Cardiac septum (tissue), 1 donor: ENCODE measurements around the gene PLAGL2. TPM values are rescaled to one million over a fixed set of nuclear protein-coding genes. Genes with fewer than 3 reads are reported as not detected.
"Not testable (repeated sequence)": the region's sequence is repeated elsewhere in the genome, so short reads cannot be mapped to it uniquely, and the experiment has no call there.

Source experiments
- DNase-seq: peaks from one replicate; pipeline ENCODE4 v3.0.0-alpha.2; 2020; ENCODE audit warnings: low spot score
- intact Hi-C: fragments of 100-400 bp; cut with DNase I; formaldehyde crosslinking; loops from one replicate; pipeline ENCODE4 v1.14.0; 2022
- long read RNA-seq: library from polyadenylated mRNA; unstranded; transcript quantifications from one replicate; pipeline ENCODE4 v2.0.0, GENCODE V29; 2021
- total RNA-seq: library from RNA; stranded (reverse); fragmentation: NEBNext Ultra II Directional; extraction: Animal tissue kit (Norgen Biotek cat#: 25700); gene quantifications from one replicate; pipeline ENCODE4 v1.2.1, GENCODE V29; 2021
- donor health status: DM: no; HTN: no; CAD: no.

The PLAGL2 gene
- 8.5 TPM for total RNA-seq
- long read RNA-seq, full-length matches to known transcripts = 1 of 4 reads
- long read RNA-seq, partial matches to known transcripts = 0 of 4 reads
- long read RNA-seq, other reads (novel, unspliced or antisense) = 3 of 4 reads

DNA sequence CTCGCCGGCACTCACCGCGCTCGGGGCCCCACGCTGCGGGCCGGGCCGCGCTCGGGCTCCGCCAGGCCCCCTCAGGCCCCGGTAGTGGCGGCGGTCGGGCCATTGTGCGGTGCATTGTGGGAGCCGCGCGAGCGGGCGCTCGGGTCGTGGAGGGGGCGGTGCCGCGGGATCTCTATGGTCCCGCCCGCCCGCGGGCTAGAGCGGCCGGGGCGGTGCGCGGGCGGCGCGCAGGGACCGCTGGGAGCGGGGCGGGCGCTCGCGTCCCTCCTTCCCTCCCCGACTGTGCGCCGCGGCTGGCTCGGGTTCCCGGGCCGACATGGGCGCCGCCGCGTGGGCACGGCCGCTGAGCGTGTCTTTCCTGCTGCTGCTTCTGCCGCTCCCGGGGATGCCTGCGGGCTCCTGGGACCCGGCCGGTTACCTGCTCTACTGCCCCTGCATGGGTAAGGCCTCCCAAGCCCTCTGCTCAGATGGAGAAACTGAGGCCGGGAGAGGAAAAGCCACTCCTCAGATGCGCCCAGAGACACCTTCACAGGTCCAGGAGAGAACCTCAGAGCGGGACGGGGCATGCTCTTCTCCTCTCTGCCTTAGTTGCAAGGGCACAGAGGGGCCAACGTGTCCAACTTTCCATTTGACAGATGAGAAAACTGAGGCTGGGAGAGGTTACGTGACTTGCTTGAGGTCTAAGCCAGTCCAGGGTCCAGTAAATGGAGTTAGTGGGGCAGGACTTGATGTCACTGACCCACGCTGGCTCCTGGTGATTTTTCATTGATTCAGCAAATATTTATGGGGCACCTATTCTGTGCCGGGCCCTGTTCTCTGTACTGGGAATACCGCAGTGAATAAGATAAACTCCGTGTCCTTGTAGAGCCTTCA lies at the start of gene PLAGL2, which contains the start of gene POFUT1:
TSS of gene PLAGL2 (minus strand) at position 118 of the 873 bp plus-strand sequence. CDS start 5,565 bp downstream, outside the sequence.
TSS of gene POFUT1 (plus strand) at position 255 of the 873 bp plus-strand sequence. CDS start at position 317, 62 bp downstream.
- DNase-seq = peak; percentile 96
- intact Hi-C loops = loop anchor here (2.0 to 5.0 kb wide), 4 partner anchors 69 to 269 kb away; partner anchors contain the start of genes ASXL1, KIF3B and TM9SF4

DNA sequence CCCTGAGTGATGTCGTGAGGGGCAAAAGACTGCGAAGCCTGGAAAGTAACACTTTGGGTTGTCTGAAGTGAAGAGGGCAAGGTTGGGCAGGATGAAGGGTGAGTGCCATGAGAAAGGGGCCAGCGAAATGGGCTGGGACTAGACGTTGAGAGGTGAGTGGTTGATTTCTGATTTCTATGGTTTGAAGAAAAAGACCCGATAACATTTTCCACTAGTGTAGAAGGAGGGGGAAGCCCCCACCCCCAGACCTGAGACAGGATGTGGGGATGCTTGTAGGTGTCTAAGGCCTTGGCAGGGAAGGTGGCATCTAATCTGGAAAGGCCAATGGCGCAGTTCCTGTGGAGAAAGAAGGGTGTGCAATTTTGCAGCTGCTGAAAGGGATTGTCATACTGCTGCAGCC lies 44.6 kb upstream of the PLAGL2 start:
- intact Hi-C loops = no loop called here
- DNase-seq = no peak

DNA sequence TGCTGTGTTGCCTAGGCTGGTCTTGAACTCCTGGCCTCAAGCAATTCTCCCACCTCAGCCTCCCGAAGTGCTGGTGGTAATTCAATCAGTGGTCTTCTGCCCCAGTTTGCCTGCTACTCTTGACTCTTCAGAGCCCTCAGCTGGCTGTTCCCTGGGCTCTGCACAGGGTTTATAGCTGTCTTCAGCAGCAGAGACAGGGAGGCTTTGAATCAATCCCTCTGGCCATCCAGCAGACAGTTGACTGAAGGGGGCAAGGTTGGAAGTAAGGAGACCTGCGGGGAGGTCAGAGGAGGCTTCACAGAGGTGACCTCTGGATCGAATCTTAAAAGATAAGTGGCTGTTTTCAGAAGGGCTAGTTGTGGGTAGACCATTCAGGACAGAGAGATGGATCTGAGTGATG lies 43.9 kb upstream of the PLAGL2 start:
- intact Hi-C loops = no loop called here

DNA sequence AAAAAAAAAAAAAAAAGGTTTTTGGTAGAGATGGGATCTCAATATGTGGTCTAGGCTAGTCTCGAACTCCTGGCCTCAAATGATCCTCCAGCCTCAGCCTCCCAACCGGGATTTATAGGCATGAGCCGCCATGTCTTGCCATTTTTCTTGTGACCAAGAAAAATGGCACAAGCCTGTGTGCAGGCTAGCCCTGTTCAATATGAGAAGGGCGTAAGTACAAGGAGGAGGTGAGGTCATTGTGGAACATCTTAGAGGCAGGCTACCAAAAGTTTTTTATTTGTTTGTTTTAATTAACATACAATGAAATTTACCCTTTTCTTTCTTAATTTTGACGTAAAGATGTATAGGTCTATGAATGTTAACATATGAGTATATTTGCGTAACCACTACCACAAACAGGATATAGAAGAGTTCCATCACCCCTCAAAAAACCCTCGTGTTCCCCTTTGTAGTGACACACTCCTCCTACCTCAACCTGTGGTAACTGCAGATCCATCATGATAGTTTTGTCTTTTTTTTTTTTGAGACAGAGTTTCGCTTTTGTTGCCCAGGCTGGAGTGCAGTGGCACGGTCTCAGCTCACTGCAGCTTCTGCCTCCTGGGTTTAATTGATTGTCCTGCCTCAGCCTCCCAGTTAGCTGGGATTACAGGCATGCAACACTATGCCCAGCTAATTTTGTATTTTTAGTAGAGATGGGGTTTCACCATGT lies 41.6 kb upstream of the PLAGL2 start:
- DNase-seq = no peak
- intact Hi-C loops = no loop called here

More for the DNA sequence above, 43.9 kb upstream of the PLAGL2 start:
- DNase-seq = no peak

DNA sequence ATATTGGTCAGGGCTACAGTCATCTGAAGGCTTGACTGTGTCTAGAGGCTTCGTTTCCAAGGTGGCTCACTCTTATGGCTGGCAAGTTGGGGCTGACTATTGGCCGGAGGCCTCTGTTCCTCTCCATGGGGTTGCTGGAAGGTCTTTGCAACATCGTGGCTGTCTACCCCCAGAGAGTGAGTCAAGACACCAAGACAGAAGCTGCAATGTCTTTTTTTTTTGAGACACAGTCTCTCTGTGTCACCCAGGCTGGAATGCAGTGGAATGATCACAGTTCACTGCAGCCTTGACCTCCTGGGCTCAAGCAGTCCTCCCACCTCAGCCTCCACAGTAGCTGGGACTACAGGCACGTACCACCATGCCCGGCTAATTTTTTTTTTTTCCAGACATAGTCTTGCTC lies 40.5 kb upstream of the PLAGL2 start:
- DNase-seq = no peak
- intact Hi-C loops = no loop called here

GRCh38 chr20:32246208-32246607 lies 38.7 kb upstream of the PLAGL2 start:
- DNase-seq, intact Hi-C loops: not testable (repeated sequence)

DNA sequence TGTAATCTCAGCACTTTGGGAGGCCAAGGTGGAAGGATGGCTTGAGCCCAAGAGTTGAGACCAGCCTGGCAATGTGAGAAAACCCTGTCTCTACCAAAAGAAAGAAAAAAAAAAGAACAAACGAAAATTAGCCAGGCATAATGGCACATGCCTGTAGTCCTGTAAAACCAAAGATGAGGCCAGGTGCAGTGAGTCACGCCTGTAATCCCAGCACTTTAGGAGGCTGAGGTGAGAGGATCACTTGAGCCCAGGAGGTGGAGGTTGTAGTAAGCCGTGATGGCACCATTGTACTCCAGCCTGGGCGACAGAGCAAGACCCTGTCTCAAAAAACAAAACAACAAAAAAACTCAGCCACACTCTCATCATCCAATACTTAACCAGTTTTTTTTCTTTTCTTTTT lies 37.4 kb upstream of the PLAGL2 start:
- intact Hi-C loops = no loop called here
- no peak for DNase-seq

DNA sequence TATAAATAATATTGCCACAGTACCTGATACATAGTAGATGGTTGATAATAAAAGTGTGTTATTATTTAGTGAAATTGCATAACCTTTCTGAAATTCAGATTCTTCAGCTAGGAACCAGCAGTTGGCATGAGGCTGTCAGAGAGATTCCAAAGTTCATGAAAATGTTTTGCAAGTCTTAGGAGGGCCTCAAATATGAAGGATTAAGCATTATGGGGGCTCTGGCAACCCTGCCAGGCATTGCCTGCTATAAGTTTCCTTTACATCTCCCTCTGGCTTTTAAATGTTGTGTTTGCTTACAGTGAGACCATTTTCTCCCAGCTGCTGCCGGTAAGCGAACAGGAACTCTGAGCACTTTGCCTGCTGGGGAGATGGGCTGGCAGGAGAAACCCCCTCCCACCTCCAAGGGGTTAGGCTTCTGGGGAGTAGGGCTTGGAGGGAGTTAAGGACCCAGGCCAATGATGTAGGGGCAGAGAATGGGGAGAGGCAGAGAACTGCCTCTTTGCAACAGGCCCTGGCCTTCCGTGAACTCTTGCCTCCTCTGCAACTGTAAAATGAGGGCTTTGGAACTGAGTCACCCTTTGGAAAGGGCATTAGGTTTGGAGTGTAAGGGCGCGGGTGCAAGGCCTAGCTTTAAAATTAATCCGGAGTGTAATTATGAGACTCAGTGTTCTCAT lies 36.7 kb upstream of the PLAGL2 start:
- intact Hi-C loops = no loop called here

DNA sequence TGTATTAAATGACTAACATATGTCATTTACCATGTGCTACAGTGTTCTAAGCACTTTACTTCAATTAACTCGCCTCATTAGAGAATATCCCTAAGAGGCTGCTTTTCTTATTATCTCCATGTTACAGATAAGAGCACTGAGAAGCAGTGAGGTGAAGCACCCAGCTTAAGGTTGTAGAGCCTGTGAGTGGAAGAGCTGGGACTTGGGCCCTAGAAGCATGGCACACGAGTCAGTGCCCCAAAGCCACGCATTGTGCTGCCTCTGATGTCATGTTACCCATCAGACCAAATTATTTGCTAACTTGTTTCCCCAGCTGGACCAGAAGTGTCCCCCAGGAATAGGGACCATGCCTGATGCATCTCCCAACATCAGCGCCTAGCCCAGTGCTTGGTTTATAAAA lies 34.3 kb upstream of the PLAGL2 start:
- intact Hi-C loops = no loop called here
- DNase-seq = no peak

More for the DNA sequence above, 36.7 kb upstream of the PLAGL2 start:
- DNase-seq = no peak

- no peak for DNase-seq
- intact Hi-C loops = no loop called here
These were observed 32.7 kb upstream of the PLAGL2 start for GRCh38 chr20:32240205-32240604.

GRCh38 chr20:32238483-32239425 lies 31.2 kb upstream of the PLAGL2 start:
- intact Hi-C loops = no loop called here
- DNase-seq = no peak

- no peak for DNase-seq
- intact Hi-C loops = no loop called here
These were observed 29.9 kb upstream of the PLAGL2 start for GRCh38 chr20:32237419-32237818.

- intact Hi-C loops = no loop called here
- DNase-seq = no peak
These were observed 29.3 kb upstream of the PLAGL2 start for GRCh38 chr20:32236819-32237218.

- DNase-seq = no peak
- intact Hi-C loops = no loop called here
These were observed 28.5 kb upstream of the PLAGL2 start for GRCh38 chr20:32236048-32236533.

- intact Hi-C loops = no loop called here
- no peak for DNase-seq
These were observed 27.9 kb upstream of the PLAGL2 start for GRCh38 chr20:32235331-32236047.

DNA sequence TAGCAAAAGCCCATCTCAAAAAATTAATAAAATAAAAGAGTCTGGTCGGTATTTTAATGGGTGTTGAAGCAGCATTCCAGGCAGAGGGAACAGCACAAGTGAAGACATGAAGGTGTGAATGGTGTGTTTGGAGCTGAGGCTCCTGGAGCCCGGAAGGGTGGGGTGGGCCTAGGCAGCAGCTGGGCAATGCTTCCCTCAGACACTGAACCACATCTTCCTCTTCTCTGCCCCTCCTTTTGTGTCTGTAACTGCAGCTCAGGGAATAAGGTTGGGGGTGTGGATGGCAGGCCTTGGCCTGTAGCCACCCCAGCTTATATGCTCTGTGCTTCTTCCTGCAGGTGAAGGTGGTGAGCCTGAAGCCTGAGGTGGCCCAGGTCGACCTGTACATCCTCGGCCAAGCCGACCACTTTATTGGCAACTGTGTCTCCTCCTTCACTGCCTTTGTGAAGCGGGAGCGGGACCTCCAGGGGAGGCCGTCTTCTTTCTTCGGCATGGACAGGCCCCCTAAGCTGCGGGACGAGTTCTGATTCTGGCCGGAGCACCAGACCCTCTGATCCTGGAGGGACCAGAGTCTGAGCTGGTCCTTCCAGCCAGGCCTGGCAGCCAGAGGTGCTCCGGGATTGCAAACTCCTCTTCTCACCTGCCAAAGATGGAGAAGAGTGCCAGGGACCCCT lies 26.7 kb upstream of the PLAGL2 start:
- no peak for DNase-seq
- intact Hi-C loops = no loop called here

- no peak for DNase-seq
- intact Hi-C loops = no loop called here
These were observed 25.7 kb upstream of the PLAGL2 start for GRCh38 chr20:32233286-32233685.
